NCI-H524 (cell line): Measurements from ENCODE around the gene ADGRV1.
A peak's percentile ranks its signal among the peaks of the same experiment; 100 is the strongest.
"Not testable (repeated sequence)": the region's sequence is repeated elsewhere in the genome, so short reads cannot be mapped to it uniquely, and the experiment has no call there.

Experiments
- DNase-seq, 2 experiments: peaks; one replicate each; lab custom pipeline; 2025; lab: John Stamatoyannopoulos, UW

The ADGRV1 gene

GRCh38 chr5:90947667-90948066 is 389.1 kb downstream of the ADGRV1 start:
- no peak for DNase-seq

- no peak for DNase-seq
Measured at GRCh38 chr5:90948969-90949368, 390.4 kb downstream of the ADGRV1 start.

- DNase-seq: no peak
Measured at GRCh38 chr5:90949469-90950358, 391.1 kb downstream of the ADGRV1 start.

- DNase-seq: no peak
Measured at GRCh38 chr5:90955001-90955635, 396.5 kb downstream of the ADGRV1 start.

- DNase-seq: peak in 1 of 2 experiments; percentile 8
Measured at GRCh38 chr5:90956511-90957097, 398.0 kb downstream of the ADGRV1 start.

GRCh38 chr5:90957906-90958305 is 399.3 kb downstream of the ADGRV1 start:
- no peak for DNase-seq

GRCh38 chr5:90959262-90959661 is 400.7 kb downstream of the ADGRV1 start:
- DNase-seq: no peak

GRCh38 chr5:90962481-90962880 is 403.9 kb downstream of the ADGRV1 start:
- no peak for DNase-seq

GRCh38 chr5:90965110-90965685 is 406.6 kb downstream of the ADGRV1 start:
- no peak for DNase-seq

- no peak for DNase-seq
Measured at GRCh38 chr5:90967443-90967842, 408.8 kb downstream of the ADGRV1 start.

GRCh38 chr5:90967851-90968250 is 409.3 kb downstream of the ADGRV1 start:
- no peak for DNase-seq

GRCh38 chr5:90968319-90968718 is 409.7 kb downstream of the ADGRV1 start:
- DNase-seq: no peak

GRCh38 chr5:90969945-90970344 is 411.3 kb downstream of the ADGRV1 start:
- not testable (repeated sequence) for DNase-seq

- DNase-seq: no peak
Measured at GRCh38 chr5:90981177-90981576, 422.6 kb downstream of the ADGRV1 start.

GRCh38 chr5:90981821-90982220 is 423.2 kb downstream of the ADGRV1 start:
- DNase-seq: no peak

- DNase-seq: no peak
Measured at GRCh38 chr5:90982576-90982975, 424.0 kb downstream of the ADGRV1 start.

- no peak for DNase-seq
Measured at GRCh38 chr5:90983148-90983547, 424.6 kb downstream of the ADGRV1 start.

- DNase-seq: no peak
Measured at GRCh38 chr5:90983711-90984124, 425.1 kb downstream of the ADGRV1 start.

- DNase-seq: no peak
Measured at GRCh38 chr5:90985341-90985740, 426.7 kb downstream of the ADGRV1 start.

GRCh38 chr5:90987726-90988125 is 429.1 kb downstream of the ADGRV1 start:
- DNase-seq: no peak

- no peak for DNase-seq
Measured at GRCh38 chr5:90991201-90991600, 432.6 kb downstream of the ADGRV1 start.

- DNase-seq: no peak
Measured at GRCh38 chr5:90994796-90995195, 436.2 kb downstream of the ADGRV1 start.

- DNase-seq: no peak
Measured at GRCh38 chr5:90996089-90996488, 437.5 kb downstream of the ADGRV1 start.
